ENCODE data around the gene C22orf23. TPM values are rescaled to one million over a fixed set of nuclear protein-coding genes. Genes with fewer than 3 reads are reported as not detected.

C22orf23 gene
- total and polyA plus RNA-seq, 2 of the 13 experiments (the other 11 are each of a cell fraction or from before 2014, with no cell fraction given) = 0.21 to 0.24 TPM

- TF ChIP-seq AHDC1 (CRISPR knock-in tag; IDR thresholded peaks at IDR 0.05; ENCODE audit: borderline replicate concordance) = peak; percentile 62; the same call in 1 of the 2 replicates
- no peak for TF ChIP-seq PITX1 (CRISPR knock-in tag; IDR thresholded peaks at IDR 0.05)
- no peak for TF ChIP-seq GLMP (CRISPR knock-in tag; IDR thresholded peaks at IDR 0.05; ENCODE audit: borderline replicate concordance)
- TF ChIP-seq ZFY (CRISPR knock-in tag; IDR thresholded peaks at IDR 0.05) = peak; percentile 55
- no peak for TF ChIP-seq ZNF30 (CRISPR knock-in tag; IDR thresholded peaks at IDR 0.05)
- TF ChIP-seq ZNF484 (CRISPR knock-in tag; IDR thresholded peaks at IDR 0.05; ENCODE audit: borderline replicate concordance, low read depth) = no peak
- no peak for TF ChIP-seq ZNF446 (CRISPR knock-in tag; IDR thresholded peaks at IDR 0.05)
- TF ChIP-seq ZNF678 (CRISPR knock-in tag; IDR thresholded peaks at IDR 0.05) = no peak
- 0 out of 2 replicates have a peak, but pooled peaks have one; percentile 45 for TF ChIP-seq IRF1 (CRISPR knock-in tag; IDR thresholded peaks at IDR 0.05; ENCODE audit: low read depth)
- TF ChIP-seq ZNF609 (CRISPR knock-in tag; IDR thresholded peaks at IDR 0.05; ENCODE audit: borderline replicate concordance) = peak; percentile 41; the same call in 1 of the 2 replicates
- no peak for TF ChIP-seq HNRNPL (IDR thresholded peaks at IDR 0.05; ENCODE audit: low read depth, low read length)
- no peak for TF ChIP-seq ZKSCAN1 (IDR thresholded peaks at IDR 0.05; ENCODE audit: low read length)
- peak; percentile 46; the same call in 1 of the 2 replicates for TF ChIP-seq MIXL1 (CRISPR knock-in tag; IDR thresholded peaks at IDR 0.05)
- no peak for TF ChIP-seq MTA3 (CRISPR knock-in tag; IDR thresholded peaks at IDR 0.05)
Measured at GRCh38 chr22:37896181-37896592, 57.2 kb downstream of the C22orf23 start (continued).

All from HepG2 (cell line).